Mesenteric fat pad (tissue), 1 donor: ENCODE measurements around the gene MRNIP. TPM values are rescaled to one million over a fixed set of nuclear protein-coding genes. Genes with fewer than 3 reads are reported as not detected.
"Not testable (repeated sequence)": the region's sequence is repeated elsewhere in the genome, so short reads cannot be mapped to it uniquely, and the experiment has no call there.

Experiments used
- DNase-seq: peaks from one replicate; pipeline ENCODE4 v3.0.0-alpha.2; 2020; ENCODE audit warnings: low spot score
- total RNA-seq: library from RNA; stranded (reverse); fragmentation: NEBNext Ultra II Directional; extraction: Animal tissue kit (Norgen Biotek cat#: 25700); gene quantifications from one replicate; pipeline ENCODE4 v1.2.1, GENCODE V29; 2021
- donor health status: DM: yes; HTN: yes; CAD: no.

The MRNIP gene
- total RNA-seq, 1 donor from 2014 or later = 17.3 TPM

GRCh38 chr5:179872828-179873575 lies 14.4 kb upstream of the MRNIP start:
- DNase-seq = no peak

GRCh38 chr5:179872055-179872827 lies 13.6 kb upstream of the MRNIP start:
- no peak for DNase-seq

- not testable (repeated sequence) for DNase-seq
Measured at GRCh38 chr5:179871533-179871932, 12.9 kb upstream of the MRNIP start.

GRCh38 chr5:179870952-179871351 lies 12.3 kb upstream of the MRNIP start:
- no peak for DNase-seq

- no peak for DNase-seq
Measured at GRCh38 chr5:179870403-179870903, 11.8 kb upstream of the MRNIP start.

GRCh38 chr5:179869641-179870402 lies 11.2 kb upstream of the MRNIP start:
- no peak for DNase-seq

- DNase-seq = no peak
Measured at GRCh38 chr5:179869101-179869500, 10.5 kb upstream of the MRNIP start.

GRCh38 chr5:179868541-179868940 lies 9.9 kb upstream of the MRNIP start:
- DNase-seq = no peak

GRCh38 chr5:179867476-179867875 lies 8.9 kb upstream of the MRNIP start:
- no peak for DNase-seq

GRCh38 chr5:179867079-179867465 lies 8.5 kb upstream of the MRNIP start:
- DNase-seq = no peak

GRCh38 chr5:179866241-179867078 lies 7.8 kb upstream of the MRNIP start:
- DNase-seq = no peak

- no peak for DNase-seq
Measured at GRCh38 chr5:179865491-179866240, 7.0 kb upstream of the MRNIP start.

GRCh38 chr5:179864686-179865085 lies 6.1 kb upstream of the MRNIP start:
- no peak for DNase-seq

- no peak for DNase-seq
Measured at GRCh38 chr5:179863449-179864085, 5.0 kb upstream of the MRNIP start.

- DNase-seq = no peak
Measured at GRCh38 chr5:179862891-179863290, 4.3 kb upstream of the MRNIP start.

GRCh38 chr5:179862296-179862695 lies 3.7 kb upstream of the MRNIP start:
- no peak for DNase-seq

GRCh38 chr5:179860301-179860700 lies 1.7 kb upstream of the MRNIP start:
- no peak for DNase-seq

GRCh38 chr5:179858241-179858585 lies 404 bp downstream of the MRNIP start:
- DNase-seq = no peak

GRCh38 chr5:179854356-179854755 lies 4.3 kb downstream of the MRNIP start:
- DNase-seq = no peak
